IMR-90 (cell line): ENCODE data around the gene EPS8. TPM values are rescaled to one million over a fixed set of nuclear protein-coding genes. Genes with fewer than 3 reads are reported as not detected.

Experiments
- ATAC-seq: fragments of 200-7000 bp; cut with Tn5 transposase; 2 replicates; pipeline ENCODE4 v1.9.1; 2020; ENCODE audit warnings: low read depth, mild to moderate bottlenecking, moderate library complexity
- BruUV-seq: library from RNA; stranded (reverse); fragments of 400-500 nt; replicated peaks from 2 replicates; lab custom pipeline; 2021; lab: Mats Ljungman, UMichigan
- CTCF ChIA-PET: fragments of 300-600 bp; formaldehyde crosslinking; extraction: SDS; loops from one replicate; lab custom pipeline; 2021; ENCODE audit warnings: antibody characterized with exemption; lab: Yijun Ruan, JAX
- POLR2A ChIA-PET: fragments of 300-600 bp; sonication (Branson Sonifier 250); formaldehyde crosslinking; loops from one replicate; lab custom pipeline; 2022; ENCODE audit warnings: antibody characterized with exemption; ENCODE audit not compliant: unreplicated experiment; lab: Charles Lee
- DNase-seq: peaks from one replicate; pipeline ENCODE4 v3.0.0; 2013
- H2AFZ ChIP-seq: replicated peaks from 2 replicates; pipeline ENCODE3; 2013; ENCODE audit warnings: low read length, mild to moderate bottlenecking; ENCODE audit not compliant: poor library complexity
- H2AK5ac ChIP-seq: 2 replicates; pipeline ENCODE4 v1.6.1; 2013; ENCODE audit warnings: low read depth, low read length, inconsistent platforms
- H2AK9ac ChIP-seq: replicated peaks from 2 replicates; pipeline ENCODE3; 2013; ENCODE audit warnings: mild to moderate bottlenecking, low read depth, low read length, moderate library complexity; ENCODE audit not compliant: poor library complexity
- H2BK120ac ChIP-seq: 2 replicates; pipeline ENCODE4 v1.6.1; 2013; ENCODE audit warnings: low read depth, low read length, inconsistent platforms
- H2BK15ac ChIP-seq: 3 replicates; pipeline ENCODE4 v1.6.1; 2013; ENCODE audit warnings: low read depth, low read length, inconsistent platforms
- H2BK20ac ChIP-seq: 2 replicates; pipeline ENCODE4 v1.6.1; 2013; ENCODE audit warnings: low read depth, mild to moderate bottlenecking, inconsistent platforms, low read length, moderate library complexity
- H2BK5ac ChIP-seq: 2 replicates; pipeline ENCODE4 v1.6.1; 2013; ENCODE audit warnings: mild to moderate bottlenecking, low read depth, low read length, inconsistent platforms; ENCODE audit not compliant: poor library complexity, severe bottlenecking
- H3K14ac ChIP-seq: replicated peaks from 2 replicates; pipeline ENCODE4 v1.6.1; 2013; ENCODE audit warnings: low read depth, low read length, inconsistent platforms
- H3K18ac ChIP-seq: 2 replicates; pipeline ENCODE4 v1.6.1; 2013; ENCODE audit warnings: low read depth, low read length, control low read depth
- H3K23ac ChIP-seq: 2 replicates; pipeline ENCODE4 v1.6.1; 2013; ENCODE audit warnings: low read depth, low read length, inconsistent platforms
- H3K27ac ChIP-seq: 2 replicates; pipeline ENCODE4 v1.5.1; 2013; ENCODE audit warnings: mild to moderate bottlenecking, control low read depth, low read length; ENCODE audit not compliant: insufficient read depth
- H3K27me3 ChIP-seq: 2 replicates; pipeline ENCODE4 v1.6.1; 2013; ENCODE audit warnings: low read length; ENCODE audit not compliant: control insufficient read depth, insufficient read depth
- H3K36me3 ChIP-seq: 2 replicates; pipeline ENCODE4 v1.6.1; 2013; ENCODE audit warnings: low read length, mixed read lengths; ENCODE audit not compliant: control insufficient read depth, insufficient read depth
- H3K4ac ChIP-seq: 2 replicates; pipeline ENCODE4 v1.6.1; 2013; ENCODE audit warnings: low read depth, low read length, inconsistent platforms
- H3K4me1 ChIP-seq: 2 replicates; pipeline ENCODE4 v1.6.1; 2013; ENCODE audit warnings: low read length, mixed read lengths; ENCODE audit not compliant: control insufficient read depth, insufficient read depth
- H3K4me2 ChIP-seq: 2 replicates; pipeline ENCODE4 v1.6.1; 2013; ENCODE audit warnings: low read depth, mild to moderate bottlenecking, control low read depth, low read length, moderate library complexity
- H3K4me3 ChIP-seq: 2 replicates; pipeline ENCODE4 v1.5.1; 2013; ENCODE audit warnings: low read depth, mild to moderate bottlenecking, control low read depth, low read length, moderate library complexity; ENCODE audit not compliant: insufficient read depth
- H3K56ac ChIP-seq: 2 replicates; pipeline ENCODE4 v1.6.1; 2013; ENCODE audit warnings: low read length, inconsistent platforms; ENCODE audit not compliant: insufficient read depth; ENCODE audit errors: extremely low read depth
- H3K79me1 ChIP-seq, 2 experiments: 2 replicates each; pipeline ENCODE4 v1.6.1; 2013; ENCODE audit warnings: low read length in 2 of 2, inconsistent platforms in 1 of 2, low read depth in 1 of 2
- H3K9ac ChIP-seq: 2 replicates; pipeline ENCODE4 v1.6.1; 2013; ENCODE audit warnings: low read depth, low read length, control low read depth
- H3K9me1 ChIP-seq: 2 replicates; pipeline ENCODE4 v1.6.1; 2013; ENCODE audit warnings: low read length, inconsistent platforms; ENCODE audit not compliant: insufficient read depth
- H3K9me3 ChIP-seq: 2 replicates; pipeline ENCODE4 v1.6.1; 2013; ENCODE audit warnings: low read length; ENCODE audit not compliant: control insufficient read depth, insufficient read depth
- H4K20me1 ChIP-seq: 2 replicates; pipeline ENCODE4 v1.6.1; 2013; ENCODE audit warnings: low read length, inconsistent platforms; ENCODE audit not compliant: insufficient read depth
- H4K5ac ChIP-seq: 2 replicates; pipeline ENCODE4 v1.6.1; 2013; ENCODE audit warnings: mild to moderate bottlenecking, low read depth, low read length, control low read depth
- H4K8ac ChIP-seq, 2 experiments: 2 replicates each; pipeline ENCODE4 v1.6.1; 2013; ENCODE audit warnings: low read depth in 2 of 2, low read length in 2 of 2, control low read depth in 1 of 2, inconsistent platforms in 1 of 2
- H4K91ac ChIP-seq: 2 replicates; pipeline ENCODE4 v1.6.1; 2013; ENCODE audit warnings: low read depth, low read length, inconsistent platforms; ENCODE audit not compliant: insufficient read depth
- BHLHE40 ChIP-seq: fragments of 150-350 bp; IDR thresholded peaks from 2 replicates; pipeline ENCODE4 v1.6.1; 2016; ENCODE audit warnings: mild to moderate bottlenecking, low read depth, low read length
- CEBPB ChIP-seq: IDR thresholded peaks from 2 replicates; pipeline ENCODE4 v1.6.1; 2012; ENCODE audit warnings: low read depth, low read length, improper control_type of control experiment
- CHD1 ChIP-seq: IDR thresholded peaks from 2 replicates; pipeline ENCODE4 v1.6.1; 2012; ENCODE audit warnings: low read depth, low read length, improper control_type of control experiment
- CTCF ChIP-seq: conservative IDR thresholded peaks from 2 replicates; pipeline ENCODE4 v1.5.1; 2012; ENCODE audit warnings: mild to moderate bottlenecking, low read depth, low read length, improper control_type of control experiment
- ELK1 ChIP-seq: fragments of 150-350 bp; IDR thresholded peaks from 2 replicates; pipeline ENCODE4 v1.6.1; 2016; ENCODE audit warnings: low read depth, mild to moderate bottlenecking, low read length, moderate library complexity, borderline replicate concordance
- FOS ChIP-seq: fragments of 150-350 bp; IDR thresholded peaks from 2 replicates; pipeline ENCODE4 v1.6.1; 2016; ENCODE audit warnings: low read depth, low read length
- MAFK ChIP-seq: IDR thresholded peaks from 2 replicates; pipeline ENCODE4 v1.6.1; 2012; ENCODE audit warnings: low read depth, low read length, improper control_type of control experiment
- NFE2L2 ChIP-seq: fragments of 150-350 bp; IDR thresholded peaks from 2 replicates; pipeline ENCODE4 v1.6.1; 2016; ENCODE audit warnings: low read depth, mild to moderate bottlenecking, low read length
- USF2 ChIP-seq: fragments of 150-350 bp; IDR thresholded peaks from 2 replicates; pipeline ENCODE4 v1.6.1; 2017; ENCODE audit warnings: mild to moderate bottlenecking, antibody characterized with exemption, low read length, low read depth
- WGBS, 2 experiments: methylation state at CpG; one replicate each; pipeline versions ENCODE4 v1.1.5 to v1.1.7; 2013; ENCODE audit warnings: missing lambda C conversion rate in 2 of 2; ENCODE audit not compliant: insufficient read length in 1 of 2; ENCODE audit errors: extremely low coverage in 2 of 2; 5-methylcytosine and 5-hydroxymethylcytosine counted together
- dilution Hi-C: fragments of 300-500 bp; cut with HindIII; formaldehyde crosslinking; loops from one replicate; pipeline ENCODE4 v1.14.3; 2018; ENCODE audit warnings: low sequenced_read_pairs; ENCODE audit not compliant: unreplicated experiment
- in situ Hi-C: fragments of 300-500 bp; cut with MboI; formaldehyde crosslinking; loops from 3 replicates; pipeline ENCODE4 v1.14.3; 2019; ENCODE audit warnings: low sequenced_read_pairs, inconsistent platforms, mixed read lengths
- intact Hi-C: fragments of 100-400 bp; cut with micrococcal nuclease; formaldehyde crosslinking; loops from 2 replicates; pipeline ENCODE4 v1.10.0; 2022
- polyA plus RNA-seq, 3 experiments: library from polyadenylated mRNA; depleted of rRNA; stranded (reverse); fragments of >200 nt; gene quantifications; 2 replicates each; pipeline ENCODE4 v1.2.3, GENCODE V29; 2012; ENCODE audit warnings: low replicate concordance in 1 of 3
- total RNA-seq: library from RNA; depleted of rRNA; stranded (reverse); fragments of >200 nt; gene quantifications from 2 replicates; pipeline ENCODE4 v1.2.3, GENCODE V29; 2012

EPS8 gene
- total and polyA plus RNA-seq, 2 of the 4 experiments (the other 2 are of a cell fraction): 45.1 to 104 TPM

GRCh38 chr12:15649347-15649746 is 139.8 kb downstream of the EPS8 start:
- no peak overlapping the region for H3K23ac ChIP-seq
- H2BK15ac ChIP-seq: no peak overlapping the region
- dilution Hi-C loops (no loop called here), in situ Hi-C loops (no loop called here), intact Hi-C loops (loop anchor here (5.0 kb wide), 1 partner anchor 138 kb away; the partner anchor contains the start of gene EPS8)
- H3K27me3 ChIP-seq: no peaks in the 10 kb centered on the region
- DNase-seq (no peak), ATAC-seq (no peak)
- H3K4me2 ChIP-seq: no peak overlapping the region
- H3K18ac ChIP-seq: no peak overlapping the region
- no peak overlapping the region for H3K56ac ChIP-seq
- WGBS, 2 experiments: no CpG with 5 or more reads among the region's 1 CpG
- H2AFZ ChIP-seq: no peak overlapping the region
- H2BK20ac ChIP-seq: no peak overlapping the region
- no peaks in the 10 kb centered on the region for H4K20me1 ChIP-seq
- no peak overlapping the region for H2BK5ac ChIP-seq
- no peak overlapping the region for H4K91ac ChIP-seq
- H3K9me3 ChIP-seq: no peaks in the 10 kb centered on the region; the same call in 1 of the 2 replicates
- H3K9ac ChIP-seq: no peak overlapping the region
- peaks cover 7% of the 10 kb centered on the region for H3K36me3 ChIP-seq
- no peak overlapping the region for H3K27ac ChIP-seq
- H2AK5ac ChIP-seq: no peak overlapping the region
- H3K14ac ChIP-seq: no peak overlapping the region
- ChIA-PET CTCF (no interaction called here), POLR2A (no interaction called here)
- peaks cover 2 to 8% of the 10 kb centered on the region in 2 experiments; a peak in 2 of 4 replicates for H3K79me1 ChIP-seq
- TF ChIP-seq USF2 (no peak), CHD1 (no peak), FOS (no peak), CTCF (no peak), CEBPB (no peak), NFE2L2 (no peak), ELK1 (no peak), BHLHE40 (no peak), MAFK (no peak)
- no TSS peak for BruUV-seq
- no peak overlapping the region for H4K5ac ChIP-seq
- H2BK120ac ChIP-seq: no peak overlapping the region
- H3K9me1 ChIP-seq: peaks cover 10% of the 10 kb centered on the region; the same call in 1 of the 2 replicates
- no peak overlapping the region for H3K4ac ChIP-seq
- H2AK9ac ChIP-seq: no peak overlapping the region
- H4K8ac ChIP-seq: no peak overlapping the region
- H3K4me3 ChIP-seq: no peak overlapping the region
- peaks cover 11% of the 10 kb centered on the region for H3K4me1 ChIP-seq
